Fibroblast of lung (primary cell): ENCODE results near the gene RFNG. TPM values are rescaled to one million over a fixed set of nuclear protein-coding genes. Genes with fewer than 3 reads are reported as not detected.

Experiments used
- DNase-seq, 2 donors: peaks; one replicate each; pipeline versions ENCODE4 v3.0.0 to v3.0.0-alpha.2; 2010; ENCODE audit warnings: low read depth in 2 of 2
- H2AFZ ChIP-seq: 2 replicates; pipeline ENCODE4 v1.5.1; 2012; ENCODE audit warnings: low read length, control low read depth, inconsistent platforms
- H3K27ac ChIP-seq: 2 replicates; pipeline ENCODE4 v1.5.1; 2011; ENCODE audit warnings: low read length, control low read depth; ENCODE audit not compliant: insufficient read depth
- H3K27me3 ChIP-seq: 2 replicates; pipeline ENCODE4 v1.5.1; 2011; ENCODE audit warnings: mild to moderate bottlenecking, low read length; ENCODE audit not compliant: control insufficient read depth, insufficient read depth
- H3K36me3 ChIP-seq: 2 replicates; pipeline ENCODE4 v1.5.1; 2011; ENCODE audit warnings: low read length; ENCODE audit not compliant: control insufficient read depth, insufficient read depth
- H3K4me1 ChIP-seq: 2 replicates; pipeline ENCODE4 v1.5.1; 2011; ENCODE audit warnings: low read length; ENCODE audit not compliant: control insufficient read depth, insufficient read depth; ENCODE audit errors: extremely low read depth
- H3K4me2 ChIP-seq: 2 replicates; pipeline ENCODE4 v1.5.1; 2011; ENCODE audit warnings: low read length, control low read depth; ENCODE audit not compliant: insufficient read depth; ENCODE audit errors: extremely low read depth
- H3K4me3 ChIP-seq, 4 experiments: fragments of 200-600 bp in 1 of 4; sonication (generic) in 1 of 4; replicated peaks in 1 of 4; 2 replicates each; pipeline ENCODE4 v1.5.1; 2011 to 2016; ENCODE audit warnings: low read length in 4 of 4, low read depth in 3 of 4, mild to moderate bottlenecking in 3 of 4, control low read depth in 2 of 4, inconsistent platforms in 1 of 4, mixed read lengths in 1 of 4; ENCODE audit not compliant: insufficient read depth in 1 of 4; ENCODE audit errors: control extremely low read depth in 1 of 4
- H3K79me2 ChIP-seq: 2 replicates; pipeline ENCODE4 v1.5.1; 2012; ENCODE audit warnings: mild to moderate bottlenecking, low read length, inconsistent platforms; ENCODE audit not compliant: control insufficient read depth, insufficient read depth
- H3K9ac ChIP-seq: 2 replicates; pipeline ENCODE4 v1.5.1; 2011; ENCODE audit warnings: mild to moderate bottlenecking, low read length, control low read depth; ENCODE audit not compliant: insufficient read depth
- H3K9me3 ChIP-seq: 2 replicates; pipeline ENCODE4 v1.5.1; 2012; ENCODE audit warnings: low read depth, low read length; ENCODE audit not compliant: control insufficient read depth, insufficient read depth
- H4K20me1 ChIP-seq: 2 replicates; pipeline ENCODE4 v1.5.1; 2011; ENCODE audit warnings: low read length; ENCODE audit not compliant: control insufficient read depth, insufficient read depth; ENCODE audit errors: extremely low read depth
- CTCF ChIP-seq, 2 donors: IDR thresholded peaks in 1 of 2; conservative IDR thresholded peaks in 1 of 2; 1 replicate in 1 of 2; 2 replicates in 1 of 2; pipeline ENCODE4 v1.5.1; 2011 to 2012; ENCODE audit warnings: low read length in 2 of 2, control low read depth in 1 of 2, inconsistent platforms in 1 of 2, low read depth in 1 of 2, mild to moderate bottlenecking in 1 of 2
- EZH2 ChIP-seq: IDR thresholded peaks from 2 replicates; pipeline ENCODE4 v1.5.1; 2012; ENCODE audit warnings: low read length, control low read depth, mild to moderate bottlenecking; ENCODE audit errors: missing control alignments
- polyA plus RNA-seq, 2 donors: library from polyadenylated mRNA; depleted of rRNA in 1 of 2; stranded (reverse) in 1 of 2; unstranded in 1 of 2; fragments of >200 nt; gene quantifications; 2 replicates each; pipeline ENCODE4 v1.2.1, GENCODE V29; 2011 to 2012; ENCODE audit warnings: missing spikeins in 1 of 2
- total RNA-seq: library from RNA; depleted of rRNA; stranded (reverse); fragments of >200 nt; gene quantifications from 2 replicates; pipeline ENCODE4 v1.2.1, GENCODE V29; 2014

RFNG gene
- total and polyA plus RNA-seq, 2 donors (not counting 1 experiment from before 2014, with no cell fraction given), result 14.5 to 48.9 TPM

- Histone ChIP-seq H3K4me1 (peaks cover 7% of the 10 kb centered on the region), H3K27ac (no peak overlapping the region), H3K79me2 (peaks cover 7% of the 10 kb centered on the region), H3K27me3 (no peaks in the 10 kb centered on the region), H3K36me3 (peaks cover 4% of the 10 kb centered on the region), H3K9me3 (no peaks in the 10 kb centered on the region), H3K4me2 (no peak overlapping the region), H4K20me1 (no peaks in the 10 kb centered on the region), H3K4me3 (no peak overlapping the region), H2AFZ (no peak overlapping the region), H3K9ac (no peak overlapping the region)
- DNase-seq, result no peak
- TF ChIP-seq CTCF (conservative IDR thresholded peaks at IDR 0.05 in 1 of 2, IDR thresholded peaks at IDR 0.05 in 1 of 2; ENCODE audit: low read depth in 1 of 2, low read length in 2 of 2) (no peak), EZH2 (no peak)
Observed at GRCh38 chr17:82018152-82018988, 33.2 kb downstream of the RFNG start.

- Histone ChIP-seq H3K9ac (no peak overlapping the region), H3K36me3 (peaks cover 4% of the 10 kb centered on the region), H3K27me3 (no peaks in the 10 kb centered on the region), H3K9me3 (no peaks in the 10 kb centered on the region), H3K27ac (no peak overlapping the region), H3K4me3 (no peak overlapping the region), H4K20me1 (no peaks in the 10 kb centered on the region), H3K4me2 (no peak overlapping the region), H3K79me2 (peaks cover 7% of the 10 kb centered on the region), H2AFZ (no peak overlapping the region), H3K4me1 (peaks cover 7% of the 10 kb centered on the region)
- no peak for TF ChIP-seq EZH2
- no peak for TF ChIP-seq CTCF (conservative IDR thresholded peaks at IDR 0.05 in 1 of 2, IDR thresholded peaks at IDR 0.05 in 1 of 2; ENCODE audit: low read depth in 1 of 2, low read length in 2 of 2)
- no peak for DNase-seq
Observed at GRCh38 chr17:82017612-82018151, 33.9 kb downstream of the RFNG start.

GRCh38 chr17:82016875-82017459 lies 34.6 kb downstream of the RFNG start:
- Histone ChIP-seq H3K4me3 (no peak overlapping the region), H3K9ac (no peak overlapping the region), H3K4me2 (no peak overlapping the region), H3K27ac (no peak overlapping the region), H3K79me2 (peaks cover 5% of the 10 kb centered on the region), H3K4me1 (peaks cover 7% of the 10 kb centered on the region), H4K20me1 (no peaks in the 10 kb centered on the region), H3K27me3 (no peaks in the 10 kb centered on the region), H3K9me3 (no peaks in the 10 kb centered on the region), H3K36me3 (peaks cover 4% of the 10 kb centered on the region), H2AFZ (no peak overlapping the region)
- DNase-seq, result no peak
- TF ChIP-seq EZH2 (no peak), CTCF (conservative IDR thresholded peaks at IDR 0.05 in 1 of 2, IDR thresholded peaks at IDR 0.05 in 1 of 2; ENCODE audit: low read depth in 1 of 2, low read length in 2 of 2) (no peak)
